Measurements from ENCODE around the gene ID3. TPM values are rescaled to one million over a fixed set of nuclear protein-coding genes. Genes with fewer than 3 reads are reported as not detected.
A peak's percentile ranks its signal among the peaks of the same experiment; 100 is the strongest.

ID3 gene
- total RNA-seq, 1 donor from 2014 or later = 205 TPM

- no peaks in the 10 kb centered on the region for H3K27me3 Mint-ChIP-seq
- H3K4me3 Mint-ChIP-seq = peak overlapping the region; percentile 82
- peak; percentile 22 for ATAC-seq (ENCODE audit: low read depth)
- ChIA-PET CTCF (interaction anchor here (1.5 to 31.5 kb wide), 3 partner anchors 9 to 68 kb away, joined by 3 to 872 read pairs (median 19); no protein-coding TSS in a partner anchor), POLR2A (interaction anchor here (0.6 to 36.4 kb wide), 9 partner anchors 6 to 374 kb away, joined by 3 to 1151 read pairs (median 4); partner anchors contain the start of gene ID3)
- intact Hi-C loops (cut with micrococcal nuclease) = loop anchor here (1.0 kb wide), 1 partner anchor 10 kb away; no protein-coding TSS in a partner anchor
- H3K27ac Mint-ChIP-seq = peak overlapping the region; percentile 83
- H3K9me3 Mint-ChIP-seq = no peaks in the 10 kb centered on the region
- H3K4me1 Mint-ChIP-seq = peaks cover 60% of the 10 kb centered on the region
- peaks cover 3% of the 10 kb centered on the region for H3K36me3 Mint-ChIP-seq (ENCODE audit: low read depth)
- no peak for TF ChIP-seq CTCF (IDR thresholded peaks at IDR 0.05)
- DNase-seq = no peak
Observed at GRCh38 chr1:23567629-23567995, 8.3 kb upstream of the ID3 start.

GRCh38 chr1:23566304-23566703 is 7.0 kb upstream of the ID3 start:
- peaks cover 69% of the 10 kb centered on the region for H3K4me1 Mint-ChIP-seq
- H3K27ac Mint-ChIP-seq = peak overlapping the region; percentile 83
- ChIA-PET POLR2A (interaction anchor here (0.5 to 36.4 kb wide), 10 partner anchors 6 to 222 kb away, joined by 3 to 1151 read pairs (median 8); partner anchors contain the start of genes HNRNPR and ID3), CTCF (interaction anchor here (0.9 to 31.5 kb wide), 4 partner anchors 10 to 69 kb away, joined by 3 to 872 read pairs (median 11); no protein-coding TSS in a partner anchor)
- H3K27me3 Mint-ChIP-seq = no peaks in the 10 kb centered on the region
- intact Hi-C loops (cut with micrococcal nuclease) = no loop called here
- H3K4me3 Mint-ChIP-seq = peak overlapping the region; percentile 82
- ATAC-seq (ENCODE audit: low read depth) (no peak), DNase-seq (no peak)
- no peaks in the 10 kb centered on the region for H3K9me3 Mint-ChIP-seq
- no peak for TF ChIP-seq CTCF (IDR thresholded peaks at IDR 0.05)
- H3K36me3 Mint-ChIP-seq (ENCODE audit: low read depth) = peaks cover 3% of the 10 kb centered on the region

GRCh38 chr1:23565776-23566175 is 6.5 kb upstream of the ID3 start:
- Mint-ChIP-seq H3K4me3 (no peak overlapping the region), H3K4me1 (peaks cover 73% of the 10 kb centered on the region), H3K36me3 (ENCODE audit: low read depth) (peaks cover 3% of the 10 kb centered on the region), H3K27ac (peak overlapping the region; percentile 83), H3K9me3 (no peaks in the 10 kb centered on the region), H3K27me3 (no peaks in the 10 kb centered on the region)
- DNase-seq (no peak), ATAC-seq (ENCODE audit: low read depth) (no peak)
- ChIA-PET CTCF (interaction anchor here (4.2 to 31.5 kb wide), 2 partner anchors 11 to 70 kb away, joined by 19 to 872 read pairs; no protein-coding TSS in a partner anchor), POLR2A (interaction anchor here (0.5 to 36.4 kb wide), 9 partner anchors 5 to 222 kb away, joined by 3 to 1151 read pairs (median 9); partner anchors contain the start of genes HNRNPR and ID3)
- intact Hi-C loops (cut with micrococcal nuclease) = no loop called here
- no peak for TF ChIP-seq CTCF (IDR thresholded peaks at IDR 0.05)

- Mint-ChIP-seq H3K4me3 (no peak overlapping the region), H3K27me3 (no peaks in the 10 kb centered on the region), H3K9me3 (no peaks in the 10 kb centered on the region), H3K27ac (peak overlapping the region; percentile 50), H3K4me1 (peaks cover 79% of the 10 kb centered on the region), H3K36me3 (ENCODE audit: low read depth) (peaks cover 3% of the 10 kb centered on the region)
- no peak for DNase-seq
- ATAC-seq (ENCODE audit: low read depth) = no peak
- ChIA-PET CTCF (interaction anchor here (1.1 to 31.5 kb wide), 4 partner anchors 12 to 71 kb away, joined by 3 to 872 read pairs (median 12); no protein-coding TSS in a partner anchor), POLR2A (interaction anchor here (0.6 to 36.4 kb wide), 7 partner anchors 4 to 128 kb away, joined by 7 to 1151 read pairs (median 10); partner anchors contain the start of gene ID3)
- TF ChIP-seq CTCF (IDR thresholded peaks at IDR 0.05) = no peak
- intact Hi-C loops (cut with micrococcal nuclease) = no loop called here
Observed at GRCh38 chr1:23564529-23565122, 5.3 kb upstream of the ID3 start.

- Mint-ChIP-seq H3K36me3 (ENCODE audit: low read depth) (peaks cover 4% of the 10 kb centered on the region), H3K4me1 (peaks cover 74% of the 10 kb centered on the region), H3K9me3 (no peaks in the 10 kb centered on the region), H3K27me3 (no peaks in the 10 kb centered on the region), H3K27ac (peak overlapping the region; percentile 32), H3K4me3 (no peak overlapping the region)
- ATAC-seq (ENCODE audit: low read depth) (no peak), DNase-seq (no peak)
- intact Hi-C loops (cut with micrococcal nuclease) = no loop called here
- ChIA-PET POLR2A (interaction anchor here (1.8 to 36.4 kb wide), 6 partner anchors 3 to 70 kb away, joined by 8 to 1151 read pairs (median 265); partner anchors contain the start of gene ID3), CTCF (interaction anchor here (1.5 to 31.5 kb wide), 3 partner anchors 13 to 72 kb away, joined by 6 to 872 read pairs (median 19); no protein-coding TSS in a partner anchor)
- no peak for TF ChIP-seq CTCF (IDR thresholded peaks at IDR 0.05)
Observed at GRCh38 chr1:23563755-23564374, 4.6 kb upstream of the ID3 start.

Data from activated B cell treated with CpG ODN at 0.5 μM for 24 hours (primary cell).